ENCODE data around the gene DOK1.

DOK1 gene

GRCh38 chr2:74525717-74526648 lies 28.5 kb upstream of the DOK1 start, which contains the start of gene DQX1:
DQX1 (minus strand) TSS chr2:74526231; CDS start chr2:74525729, 502 bp downstream.
- DNase-seq: peak; percentile 77

- no peak for DNase-seq
Measured at GRCh38 chr2:74526649-74527230, 27.8 kb upstream of the DOK1 start.

GRCh38 chr2:74527741-74528140 lies 26.8 kb upstream of the DOK1 start:
- no peak for DNase-seq

GRCh38 chr2:74528600-74529356 lies 25.7 kb upstream of the DOK1 start:
- DNase-seq: no peak

- peak; percentile 100 for DNase-seq
Measured at GRCh38 chr2:74529357-74530238, 24.9 kb upstream of the DOK1 start, which contains the start of the genes AUP1 and HTRA2. AUP1 (minus strand) TSS chr2:74529706; CDS start chr2:74529629, 77 bp downstream. HTRA2 (plus strand) TSS chr2:74529933; CDS start chr2:74530007, 74 bp downstream.

GRCh38 chr2:74530239-74531187 lies 24.0 kb upstream of the DOK1 start:
- DNase-seq: peak; percentile 98

GRCh38 chr2:74531666-74532065 lies 22.9 kb upstream of the DOK1 start:
- DNase-seq: no peak

- peak; percentile 85 for DNase-seq
Measured at GRCh38 chr2:74532222-74532621, 22.3 kb upstream of the DOK1 start.

- DNase-seq: no peak
Measured at GRCh38 chr2:74533464-74533863, 21.1 kb upstream of the DOK1 start.

GRCh38 chr2:74534411-74534810 lies 20.1 kb upstream of the DOK1 start:
- no peak for DNase-seq

GRCh38 chr2:74535440-74535965 lies 19.0 kb upstream of the DOK1 start:
- DNase-seq: no peak

- no peak for DNase-seq
Measured at GRCh38 chr2:74536166-74536950, 18.2 kb upstream of the DOK1 start.

- DNase-seq: no peak
Measured at GRCh38 chr2:74537140-74537539, 17.4 kb upstream of the DOK1 start.

- peak; percentile 35 for DNase-seq
Measured at GRCh38 chr2:74538881-74539339, 15.6 kb upstream of the DOK1 start.

- DNase-seq: no peak
Measured at GRCh38 chr2:74540291-74540690, 14.2 kb upstream of the DOK1 start.

GRCh38 chr2:74542978-74543377 lies 11.5 kb upstream of the DOK1 start:
- no peak for DNase-seq

GRCh38 chr2:74544634-74545033 lies 9.9 kb upstream of the DOK1 start:
- no peak for DNase-seq

GRCh38 chr2:74546004-74546403 lies 8.5 kb upstream of the DOK1 start:
- no peak for DNase-seq

- no peak for DNase-seq
Measured at GRCh38 chr2:74548285-74548899, 6.1 kb upstream of the DOK1 start.

All from hematopoietic multipotent progenitor cell treated with erythropoietin and hydrocortisone succinate and interleukin-3 and kit ligand, for 4 days (in vitro differentiated cells).